Ovary (tissue), 3 donors: ENCODE measurements around the gene MACROH2A1.

Source experiments
- CTCF ChIP-seq, 3 donors: fragments of 450-650 bp in 2 of 3; fragments of 200-600 bp in 1 of 3; IDR thresholded peaks; one replicate each; pipeline versions ENCODE4 v1.5.1 to v1.8.0; 2016 to 2022; ENCODE audit warnings: antibody characterized with exemption in 3 of 3, mild to moderate bottlenecking in 1 of 3
- POLR2A ChIP-seq: fragments of 450-650 bp; IDR thresholded peaks from one replicate; pipeline ENCODE4 v1.6.1; 2017; ENCODE audit warnings: antibody characterized with exemption, mild to moderate bottlenecking, moderate library complexity
- donor health status: DM: no; HTN: no; CAD: no.

GRCh38 chr5:135330798-135331096 lies 68.3 kb downstream of the MACROH2A1 start:
- TF ChIP-seq CTCF (IDR thresholded peaks at IDR 0.05), result no peak
- TF ChIP-seq POLR2A, result no peak
